ENCODE measurements around the gene FRMD6. TPM values are rescaled to one million over a fixed set of nuclear protein-coding genes. Genes with fewer than 3 reads are reported as not detected.

Gene FRMD6
- total RNA-seq, 1 experiment from 2014 or later, result 9.6 TPM

- H3K23ac ChIP-seq (ENCODE audit: insufficient read length, low read depth, low read length), result no peak overlapping the region
- Mint-ChIP-seq H3K27me3 (ENCODE audit: low read depth) (no peaks in the 10 kb centered on the region), H3K9me3 (no peaks in the 10 kb centered on the region), H3K4me1 (peaks cover 3 to 4% of the 10 kb centered on the region in 2 experiments; a peak in 1 of 4 replicates), H3K4me3 (no peak overlapping the region), H3K27ac (no peak overlapping the region), H3K36me3 (ENCODE audit: insufficient read depth in 1 of 3, low read depth in 3 of 3) (peaks cover 0 to 14% (median 3%) of the 10 kb centered on the region in 3 experiments; a peak in 3 of 7 replicates)
- H4K5ac ChIP-seq (ENCODE audit: insufficient read length, low read depth, low read length), result no peak overlapping the region
- DNase-seq, result no peak
- H3K23me2 ChIP-seq (ENCODE audit: insufficient read length, low read depth, low read length, poor library complexity, severe bottlenecking), result no peaks in the 10 kb centered on the region
- H3K4me1 ChIP-seq (ENCODE audit: insufficient read depth, low read length), result no peaks in the 10 kb centered on the region
- H3K79me1 ChIP-seq (ENCODE audit: insufficient read depth, low read depth, low read length, poor library complexity, severe bottlenecking), result no peaks in the 10 kb centered on the region
- H3K9me3 ChIP-seq (ENCODE audit: control insufficient read depth, low read depth, low read length), result no peaks in the 10 kb centered on the region
- H2BK15ac ChIP-seq (ENCODE audit: low read depth, low read length), result no peak overlapping the region
- no peak overlapping the region for H4K8ac ChIP-seq (replicated peaks; ENCODE audit: insufficient read length, low read depth, low read length)
- H3K4me2 ChIP-seq (ENCODE audit: insufficient read depth, insufficient read length, low read length), result no peak overlapping the region
- H3K56ac ChIP-seq (ENCODE audit: insufficient read length, low read depth, low read length), result no peak overlapping the region
- WGBS (ENCODE audit: extremely low coverage, insufficient read length, low lambda C conversion rate), result no CpG with 5 or more reads among the region's 2 CpGs
- no peak overlapping the region for H2BK12ac ChIP-seq (ENCODE audit: insufficient read length, low read depth, low read length)
- H3K27ac ChIP-seq (ENCODE audit: insufficient read length, low read depth, low read length), result no peak overlapping the region
- H4K91ac ChIP-seq (ENCODE audit: insufficient read length, low read depth, low read length), result no peak overlapping the region
- H3K14ac ChIP-seq (ENCODE audit: insufficient read depth, low read length), result no peak overlapping the region
- no peak overlapping the region for H3K4ac ChIP-seq (ENCODE audit: low read depth, low read length)
- no peaks in the 10 kb centered on the region for H3K27me3 ChIP-seq (ENCODE audit: insufficient read depth, low read length)
- no peak overlapping the region for H2BK20ac ChIP-seq (ENCODE audit: low read depth, low read length, poor library complexity, severe bottlenecking)
- H3T11ph ChIP-seq (ENCODE audit: low read length), result no peak overlapping the region
- no peak overlapping the region for H2BK5ac ChIP-seq (ENCODE audit: insufficient read length, low read length)
- H2AFZ ChIP-seq (ENCODE audit: low read length), result no peak overlapping the region
- no peak overlapping the region for H3K18ac ChIP-seq (ENCODE audit: insufficient read length, low read depth, low read length)
- no peaks in the 10 kb centered on the region for H4K20me1 ChIP-seq (ENCODE audit: control insufficient read depth, insufficient read depth, insufficient read length)
- no peak overlapping the region for H2BK120ac ChIP-seq (ENCODE audit: low read depth, low read length, poor library complexity, severe bottlenecking)
- H3K9ac ChIP-seq (ENCODE audit: extremely low read depth, insufficient read length, low read length), result no peak overlapping the region
- no peaks in the 10 kb centered on the region for H3K79me2 ChIP-seq (ENCODE audit: insufficient read depth, low read length)
- no peak for TF ChIP-seq CTCF (conservative IDR thresholded peaks at IDR 0.05)
- no peak overlapping the region for H2AK5ac ChIP-seq (ENCODE audit: insufficient read length, low read length)
These were observed 79.0 kb downstream of the FRMD6 start for GRCh38 chr14:51730684-51731083.

Measured in H9 (cell line).